Right kidney (tissue), 9 donors: ENCODE results near the gene HTRA3.

Experiments used
- DNase-seq: peaks from one replicate; pipeline ENCODE4 v3.0.0-alpha.2; 2016
- long read RNA-seq, 8 donors: transcript quantifications; one replicate each; lab custom pipeline, GENCODE V29; 2026

Gene HTRA3
- long read RNA-seq, donor 1, partial matches to known transcripts: 0 of 1 reads
- long read RNA-seq, donor 1, other reads (novel, unspliced or antisense): 0 of 1 reads
- long read RNA-seq, donor 2: 0 reads
- long read RNA-seq, donor 3, partial matches to known transcripts: 0 of 1 reads
- long read RNA-seq, donor 3, other reads (novel, unspliced or antisense): 0 of 1 reads
- long read RNA-seq, donor 4, partial matches to known transcripts: 0 of 1 reads
- long read RNA-seq, donor 4, other reads (novel, unspliced or antisense): 0 of 1 reads
- long read RNA-seq, donor 5: 0 reads
- long read RNA-seq, donor 6, partial matches to known transcripts: 0 of 2 reads
- long read RNA-seq, donor 6, other reads (novel, unspliced or antisense): 0 of 2 reads
- long read RNA-seq, donor 7, partial matches to known transcripts: 0 of 4 reads
- long read RNA-seq, donor 7, other reads (novel, unspliced or antisense): 0 of 4 reads
- long read RNA-seq, donor 8, partial matches to known transcripts: 0 of 2 reads
- long read RNA-seq, donor 8, other reads (novel, unspliced or antisense): 0 of 2 reads

- DNase-seq: peak; percentile 67
These were observed at the start of gene HTRA3 for GRCh38 chr4:8269535-8270417. HTRA3 (plus strand) TSS chr4:8269754; CDS start chr4:8269969, 215 bp downstream.

GRCh38 chr4:8220661-8221450, 48.7 kb upstream of the HTRA3 start:
- no peak for DNase-seq

- no peak for DNase-seq
These were observed 48.1 kb upstream of the HTRA3 start for GRCh38 chr4:8221476-8221875.

- no peak for DNase-seq
These were observed 47.6 kb upstream of the HTRA3 start for GRCh38 chr4:8221985-8222384.

- DNase-seq: no peak
These were observed 46.8 kb upstream of the HTRA3 start for GRCh38 chr4:8222609-8223388.

GRCh38 chr4:8224267-8224974, 45.1 kb upstream of the HTRA3 start:
- DNase-seq: no peak

- no peak for DNase-seq
These were observed 44.5 kb upstream of the HTRA3 start for GRCh38 chr4:8224975-8225625.

- no peak for DNase-seq
These were observed 43.7 kb upstream of the HTRA3 start for GRCh38 chr4:8225706-8226443.

- DNase-seq: no peak
These were observed 42.3 kb upstream of the HTRA3 start for GRCh38 chr4:8227201-8227770.

- DNase-seq: no peak
These were observed 41.7 kb upstream of the HTRA3 start for GRCh38 chr4:8227771-8228318.

- DNase-seq: no peak
These were observed 41.0 kb upstream of the HTRA3 start for GRCh38 chr4:8228319-8229250.

GRCh38 chr4:8229331-8229975, 40.1 kb upstream of the HTRA3 start:
- no peak for DNase-seq

GRCh38 chr4:8230033-8230432, 39.5 kb upstream of the HTRA3 start:
- DNase-seq: no peak

- DNase-seq: no peak
These were observed 38.7 kb upstream of the HTRA3 start for GRCh38 chr4:8230891-8231290.

- DNase-seq: no peak
These were observed 38.0 kb upstream of the HTRA3 start for GRCh38 chr4:8231551-8232049.

- DNase-seq: no peak
These were observed 36.8 kb upstream of the HTRA3 start for GRCh38 chr4:8232748-8233147.
